Neuronal stem cell (in vitro differentiated cells): ENCODE results near the gene ATP2B3.

Experiments
- DNase-seq: peaks from one replicate; pipeline ENCODE4 v3.0.0-alpha.2; 2013; ENCODE audit warnings: low spot score
- H2AFZ ChIP-seq: one replicate; pipeline ENCODE4 v1.6.1; 2013; ENCODE audit warnings: mild to moderate bottlenecking, low read length, inconsistent platforms
- H2AK5ac ChIP-seq: 2 replicates; pipeline ENCODE4 v1.6.1; 2013; ENCODE audit warnings: low read depth, mild to moderate bottlenecking, inconsistent platforms, low read length, moderate library complexity, mixed read lengths
- H2BK120ac ChIP-seq: 2 replicates; pipeline ENCODE4 v1.6.1; 2013; ENCODE audit warnings: low read depth, mild to moderate bottlenecking, inconsistent platforms, low read length, moderate library complexity, mixed read lengths
- H2BK12ac ChIP-seq: one replicate; pipeline ENCODE4 v1.6.1; 2013; ENCODE audit warnings: low read length, inconsistent platforms
- H2BK15ac ChIP-seq: 2 replicates; pipeline ENCODE4 v1.6.1; 2013; ENCODE audit warnings: mild to moderate bottlenecking, low read length, inconsistent platforms, mixed read lengths
- H2BK5ac ChIP-seq: one replicate; pipeline ENCODE4 v1.6.1; 2013; ENCODE audit warnings: inconsistent platforms, mild to moderate bottlenecking, low read length, moderate library complexity
- H3K14ac ChIP-seq: one replicate; pipeline ENCODE4 v1.6.1; 2013; ENCODE audit warnings: low read length, inconsistent platforms
- H3K18ac ChIP-seq: 2 replicates; pipeline ENCODE4 v1.6.1; 2013; ENCODE audit warnings: low read length, inconsistent platforms
- H3K23ac ChIP-seq: 2 replicates; pipeline ENCODE4 v1.6.1; 2013; ENCODE audit warnings: low read depth, mild to moderate bottlenecking, mixed read lengths, low read length, inconsistent platforms; ENCODE audit not compliant: poor library complexity
- H3K27ac ChIP-seq: replicated peaks from 3 replicates; pipeline ENCODE4 v1.5.1; 2013; ENCODE audit warnings: low read length, inconsistent platforms
- H3K27me3 ChIP-seq, 3 experiments: 2 replicates each; pipeline ENCODE4 v1.6.1; 2013; ENCODE audit warnings: low read length in 3 of 3, mild to moderate bottlenecking in 2 of 3, inconsistent platforms in 1 of 3, low read depth in 1 of 3, mixed read lengths in 1 of 3, moderate library complexity in 1 of 3; ENCODE audit not compliant: control insufficient read depth in 3 of 3, insufficient read depth in 3 of 3
- H3K36me3 ChIP-seq, 2 donors: replicated peaks in 1 of 2; 2 replicates each; pipeline ENCODE4 v1.6.1; 2013; ENCODE audit warnings: low read length in 2 of 2; ENCODE audit not compliant: control insufficient read depth in 2 of 2, insufficient read depth in 2 of 2
- H3K4ac ChIP-seq: 2 replicates; pipeline ENCODE4 v1.6.1; 2013; ENCODE audit warnings: inconsistent platforms, mild to moderate bottlenecking, low read length, moderate library complexity
- H3K4me1 ChIP-seq, 2 donors: 1 replicate in 1 of 2; 2 replicates in 1 of 2; pipeline ENCODE4 v1.6.1; 2013; ENCODE audit warnings: low read length in 2 of 2, low read depth in 1 of 2; ENCODE audit not compliant: control insufficient read depth in 2 of 2, insufficient read depth in 1 of 2
- H3K4me2 ChIP-seq: one replicate; pipeline ENCODE4 v1.6.1; 2013; ENCODE audit warnings: mild to moderate bottlenecking, low read length, inconsistent platforms; ENCODE audit not compliant: insufficient read depth, poor library complexity, severe bottlenecking
- H3K4me3 ChIP-seq, 2 donors: 2 replicates each; pipeline ENCODE4 v1.5.1; 2013; ENCODE audit warnings: low read length in 2 of 2, mild to moderate bottlenecking in 2 of 2, inconsistent platforms in 1 of 2, moderate library complexity in 1 of 2
- H3K79me1 ChIP-seq: one replicate; pipeline ENCODE4 v1.6.1; 2013; ENCODE audit warnings: low read depth, mild to moderate bottlenecking, inconsistent platforms, low read length, moderate library complexity
- H3K9ac ChIP-seq: one replicate; pipeline ENCODE4 v1.6.1; 2013; ENCODE audit warnings: mild to moderate bottlenecking, low read depth, low read length, inconsistent platforms; ENCODE audit not compliant: poor library complexity
- H3K9me3 ChIP-seq, 2 donors: replicated peaks in 1 of 2; 2 replicates each; pipeline versions ENCODE3 to v1.6.1; 2013; ENCODE audit warnings: low read length in 2 of 2, mild to moderate bottlenecking in 2 of 2, inconsistent platforms in 1 of 2, low read depth in 1 of 2, mixed read lengths in 1 of 2, moderate library complexity in 1 of 2; ENCODE audit not compliant: control insufficient read depth in 2 of 2, insufficient read depth in 1 of 2
- H4K8ac ChIP-seq: one replicate; pipeline ENCODE4 v1.6.1; 2013; ENCODE audit warnings: low read depth, mild to moderate bottlenecking, inconsistent platforms, low read length, moderate library complexity
- H4K91ac ChIP-seq: one replicate; pipeline ENCODE4 v1.6.1; 2013; ENCODE audit warnings: low read length, low read depth, mild to moderate bottlenecking, inconsistent platforms; ENCODE audit not compliant: poor library complexity
- WGBS, 2 donors: extraction: QIAGEN DNeasy Blood & Tissue Kit; methylation state at CpG; one replicate each; pipeline ENCODE4 v1.1.7; 2013; ENCODE audit warnings: missing lambda C conversion rate in 2 of 2, mixed read lengths in 1 of 2; ENCODE audit not compliant: insufficient read length in 2 of 2, insufficient replicate concordance in 1 of 2; ENCODE audit errors: extremely low coverage in 2 of 2; 5-methylcytosine and 5-hydroxymethylcytosine counted together

Gene ATP2B3

GRCh38 chrX:153626863-153627674 lies 109.6 kb downstream of the ATP2B3 start:
- Histone ChIP-seq H3K14ac (no peak overlapping the region), H3K9ac (no peak overlapping the region), H3K4me3 (no peak overlapping the region), H3K4me1 (peaks cover 0 to 3% of the 10 kb centered on the region in 2 donors), H3K36me3 (no peaks in the 10 kb centered on the region), H4K91ac (no peak overlapping the region), H2BK15ac (no peak overlapping the region), H3K18ac (no peak overlapping the region), H3K4me2 (no peak overlapping the region), H2AFZ (peak overlapping the region; percentile 21), H2BK5ac (no peak overlapping the region), H2BK12ac (no peak overlapping the region), H3K27ac (no peak overlapping the region), H2BK120ac (no peak overlapping the region), H4K8ac (no peak overlapping the region), H3K79me1 (no peaks in the 10 kb centered on the region), H3K4ac (no peak overlapping the region), H2AK5ac (no peak overlapping the region), H3K27me3 (peaks cover 0 to 85% (median 0%) of the 10 kb centered on the region in 3 experiments), H3K9me3 (no peaks in the 10 kb centered on the region), H3K23ac (no peak overlapping the region)
- WGBS, 2 donors: no CpG with 5 or more reads among the region's 35 CpGs
- no peak for DNase-seq

- no peak overlapping the region for H2BK120ac ChIP-seq
- no peak overlapping the region for H3K18ac ChIP-seq
- WGBS, 2 donors: no CpG with 5 or more reads among the region's 15 CpGs
- no peaks in the 10 kb centered on the region for H3K9me3 ChIP-seq
- H3K27ac ChIP-seq: no peak overlapping the region
- no peak overlapping the region for H3K4ac ChIP-seq
- no peak overlapping the region for H2BK5ac ChIP-seq
- H3K79me1 ChIP-seq: no peaks in the 10 kb centered on the region
- peaks cover 0 to 3% of the 10 kb centered on the region in 2 donors for H3K4me1 ChIP-seq
- no peaks in the 10 kb centered on the region for H3K36me3 ChIP-seq
- no peak for DNase-seq
- H2AFZ ChIP-seq: peak overlapping the region; percentile 21
- peaks cover 0 to 87% (median 0%) of the 10 kb centered on the region in 3 experiments for H3K27me3 ChIP-seq
- H2BK15ac ChIP-seq: no peak overlapping the region
- no peak overlapping the region for H3K4me2 ChIP-seq
- H2BK12ac ChIP-seq: no peak overlapping the region
- no peak overlapping the region for H3K23ac ChIP-seq
- no peak overlapping the region for H4K91ac ChIP-seq
- no peak overlapping the region for H3K9ac ChIP-seq
- no peak overlapping the region for H3K4me3 ChIP-seq
- no peak overlapping the region for H3K14ac ChIP-seq
- no peak overlapping the region for H4K8ac ChIP-seq
- no peak overlapping the region for H2AK5ac ChIP-seq
Observed at GRCh38 chrX:153627675-153628111, 110.3 kb downstream of the ATP2B3 start.

- peaks cover 0 to 84% (median 0%) of the 10 kb centered on the region in 3 experiments for H3K27me3 ChIP-seq
- no peaks in the 10 kb centered on the region for H3K9me3 ChIP-seq
- H3K9ac ChIP-seq: no peak overlapping the region
- H2BK5ac ChIP-seq: no peak overlapping the region
- peak overlapping the region; percentile 21 for H2AFZ ChIP-seq
- no peak overlapping the region for H2AK5ac ChIP-seq
- DNase-seq: no peak
- no peak overlapping the region for H3K18ac ChIP-seq
- no peak overlapping the region for H2BK15ac ChIP-seq
- no peaks in the 10 kb centered on the region for H3K79me1 ChIP-seq
- H3K23ac ChIP-seq: no peak overlapping the region
- WGBS, 2 donors: no CpG with 5 or more reads among the region's 8 CpGs
- no peak overlapping the region for H4K91ac ChIP-seq
- no peak overlapping the region for H4K8ac ChIP-seq
- H2BK12ac ChIP-seq: no peak overlapping the region
- H3K4ac ChIP-seq: no peak overlapping the region
- no peak overlapping the region for H3K27ac ChIP-seq
- H3K4me3 ChIP-seq: no peak overlapping the region
- H3K4me2 ChIP-seq: no peak overlapping the region
- H2BK120ac ChIP-seq: no peak overlapping the region
- H3K14ac ChIP-seq: no peak overlapping the region
- peaks cover 0 to 3% of the 10 kb centered on the region in 2 donors for H3K4me1 ChIP-seq
- no peaks in the 10 kb centered on the region for H3K36me3 ChIP-seq
Observed at GRCh38 chrX:153628129-153628528, 110.7 kb downstream of the ATP2B3 start.

DNA sequence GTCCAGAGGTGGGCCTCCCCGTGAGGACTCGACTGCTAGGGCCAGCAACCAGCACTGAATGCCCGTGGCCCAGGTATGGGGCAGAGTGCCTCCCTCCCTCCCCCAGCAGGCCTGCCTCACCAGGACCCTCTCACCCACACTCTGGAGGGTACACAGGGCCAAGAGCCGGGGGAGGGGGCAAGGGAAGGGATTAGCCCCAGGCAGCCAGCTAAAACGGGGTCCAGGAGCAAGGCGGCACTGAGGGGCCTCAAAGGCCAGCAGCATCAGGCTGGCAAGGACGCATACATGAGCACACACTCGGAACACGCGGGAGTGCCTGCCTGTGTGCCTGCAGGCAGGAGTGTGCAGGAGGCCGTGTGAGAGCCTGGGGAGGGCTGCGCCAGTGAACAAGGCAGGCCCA lies 111.2 kb downstream of the ATP2B3 start:
- Histone ChIP-seq H3K9ac (no peak overlapping the region), H2AK5ac (no peak overlapping the region), H3K23ac (no peak overlapping the region), H3K27ac (no peak overlapping the region), H3K4me1 (peaks cover 0 to 3% of the 10 kb centered on the region in 2 donors), H2BK120ac (no peak overlapping the region), H4K91ac (no peak overlapping the region), H2BK12ac (no peak overlapping the region), H2AFZ (no peak overlapping the region), H3K4ac (no peak overlapping the region), H2BK15ac (no peak overlapping the region), H3K9me3 (no peaks in the 10 kb centered on the region), H3K18ac (peak overlapping the region; percentile 48), H3K36me3 (no peaks in the 10 kb centered on the region), H3K4me3 (no peak overlapping the region), H3K4me2 (no peak overlapping the region), H3K27me3 (peaks cover 0 to 81% (median 0%) of the 10 kb centered on the region in 3 experiments), H4K8ac (no peak overlapping the region), H3K79me1 (no peaks in the 10 kb centered on the region), H2BK5ac (no peak overlapping the region), H3K14ac (peak overlapping the region; percentile 21)
- no peak for DNase-seq
- WGBS, 2 donors: no CpG with 5 or more reads among the region's 12 CpGs
